Neuronal stem cell (in vitro differentiated cells): ENCODE measurements around the gene THAP3.

Experiments used
- DNase-seq: peaks from one replicate; pipeline ENCODE4 v3.0.0-alpha.2; 2013; ENCODE audit warnings: low spot score
- H2AFZ ChIP-seq: one replicate; pipeline ENCODE4 v1.6.1; 2013; ENCODE audit warnings: mild to moderate bottlenecking, low read length, inconsistent platforms
- H2AK5ac ChIP-seq: 2 replicates; pipeline ENCODE4 v1.6.1; 2013; ENCODE audit warnings: low read depth, mild to moderate bottlenecking, inconsistent platforms, low read length, moderate library complexity, mixed read lengths
- H2BK120ac ChIP-seq: 2 replicates; pipeline ENCODE4 v1.6.1; 2013; ENCODE audit warnings: low read depth, mild to moderate bottlenecking, inconsistent platforms, low read length, moderate library complexity, mixed read lengths
- H2BK12ac ChIP-seq: one replicate; pipeline ENCODE4 v1.6.1; 2013; ENCODE audit warnings: low read length, inconsistent platforms
- H2BK15ac ChIP-seq: 2 replicates; pipeline ENCODE4 v1.6.1; 2013; ENCODE audit warnings: mild to moderate bottlenecking, low read length, inconsistent platforms, mixed read lengths
- H2BK5ac ChIP-seq: one replicate; pipeline ENCODE4 v1.6.1; 2013; ENCODE audit warnings: inconsistent platforms, mild to moderate bottlenecking, low read length, moderate library complexity
- H3K14ac ChIP-seq: one replicate; pipeline ENCODE4 v1.6.1; 2013; ENCODE audit warnings: low read length, inconsistent platforms
- H3K18ac ChIP-seq: 2 replicates; pipeline ENCODE4 v1.6.1; 2013; ENCODE audit warnings: low read length, inconsistent platforms
- H3K23ac ChIP-seq: 2 replicates; pipeline ENCODE4 v1.6.1; 2013; ENCODE audit warnings: low read depth, mild to moderate bottlenecking, mixed read lengths, low read length, inconsistent platforms; ENCODE audit not compliant: poor library complexity
- H3K27ac ChIP-seq: replicated peaks from 3 replicates; pipeline ENCODE4 v1.5.1; 2013; ENCODE audit warnings: low read length, inconsistent platforms
- H3K27me3 ChIP-seq, 3 experiments: 2 replicates each; pipeline ENCODE4 v1.6.1; 2013; ENCODE audit warnings: low read length in 3 of 3, mild to moderate bottlenecking in 2 of 3, inconsistent platforms in 1 of 3, low read depth in 1 of 3, mixed read lengths in 1 of 3, moderate library complexity in 1 of 3; ENCODE audit not compliant: control insufficient read depth in 3 of 3, insufficient read depth in 3 of 3
- H3K36me3 ChIP-seq, 2 donors: replicated peaks in 1 of 2; 2 replicates each; pipeline ENCODE4 v1.6.1; 2013; ENCODE audit warnings: low read length in 2 of 2; ENCODE audit not compliant: control insufficient read depth in 2 of 2, insufficient read depth in 2 of 2
- H3K4ac ChIP-seq: 2 replicates; pipeline ENCODE4 v1.6.1; 2013; ENCODE audit warnings: inconsistent platforms, mild to moderate bottlenecking, low read length, moderate library complexity
- H3K4me1 ChIP-seq, 2 donors: 1 replicate in 1 of 2; 2 replicates in 1 of 2; pipeline ENCODE4 v1.6.1; 2013; ENCODE audit warnings: low read length in 2 of 2, low read depth in 1 of 2; ENCODE audit not compliant: control insufficient read depth in 2 of 2, insufficient read depth in 1 of 2
- H3K4me2 ChIP-seq: one replicate; pipeline ENCODE4 v1.6.1; 2013; ENCODE audit warnings: mild to moderate bottlenecking, low read length, inconsistent platforms; ENCODE audit not compliant: insufficient read depth, poor library complexity, severe bottlenecking
- H3K4me3 ChIP-seq, 2 donors: 2 replicates each; pipeline ENCODE4 v1.5.1; 2013; ENCODE audit warnings: low read length in 2 of 2, mild to moderate bottlenecking in 2 of 2, inconsistent platforms in 1 of 2, moderate library complexity in 1 of 2
- H3K79me1 ChIP-seq: one replicate; pipeline ENCODE4 v1.6.1; 2013; ENCODE audit warnings: low read depth, mild to moderate bottlenecking, inconsistent platforms, low read length, moderate library complexity
- H3K9ac ChIP-seq: one replicate; pipeline ENCODE4 v1.6.1; 2013; ENCODE audit warnings: mild to moderate bottlenecking, low read depth, low read length, inconsistent platforms; ENCODE audit not compliant: poor library complexity
- H3K9me3 ChIP-seq, 2 donors: replicated peaks in 1 of 2; 2 replicates each; pipeline versions ENCODE3 to v1.6.1; 2013; ENCODE audit warnings: low read length in 2 of 2, mild to moderate bottlenecking in 2 of 2, inconsistent platforms in 1 of 2, low read depth in 1 of 2, mixed read lengths in 1 of 2, moderate library complexity in 1 of 2; ENCODE audit not compliant: control insufficient read depth in 2 of 2, insufficient read depth in 1 of 2
- H4K8ac ChIP-seq: one replicate; pipeline ENCODE4 v1.6.1; 2013; ENCODE audit warnings: low read depth, mild to moderate bottlenecking, inconsistent platforms, low read length, moderate library complexity
- H4K91ac ChIP-seq: one replicate; pipeline ENCODE4 v1.6.1; 2013; ENCODE audit warnings: low read length, low read depth, mild to moderate bottlenecking, inconsistent platforms; ENCODE audit not compliant: poor library complexity
- WGBS, 2 donors: extraction: QIAGEN DNeasy Blood & Tissue Kit; methylation state at CpG; one replicate each; pipeline ENCODE4 v1.1.7; 2013; ENCODE audit warnings: missing lambda C conversion rate in 2 of 2, mixed read lengths in 1 of 2; ENCODE audit not compliant: insufficient read length in 2 of 2, insufficient replicate concordance in 1 of 2; ENCODE audit errors: extremely low coverage in 2 of 2; 5-methylcytosine and 5-hydroxymethylcytosine counted together

The THAP3 gene

DNA sequence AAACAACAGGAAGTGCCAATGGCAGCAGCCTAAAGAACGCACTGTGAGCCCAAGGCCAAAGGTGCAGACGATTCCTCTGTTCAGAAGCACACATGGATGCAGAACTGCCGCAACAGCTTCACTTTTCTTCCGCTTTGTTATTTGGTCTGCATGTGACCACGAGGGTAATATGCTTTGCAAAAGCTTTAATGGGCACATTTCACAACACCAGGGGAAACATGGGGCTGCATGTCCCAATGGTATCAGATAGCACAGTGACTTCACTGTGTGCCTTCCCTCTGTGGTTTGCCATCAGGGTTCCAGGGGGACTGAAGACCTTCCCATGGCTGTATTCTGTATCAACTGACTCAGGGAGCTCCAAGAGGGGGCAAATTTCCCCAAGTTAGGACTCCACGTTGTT lies 28.3 kb downstream of the THAP3 start:
- Histone ChIP-seq H2BK15ac (no peak overlapping the region), H3K4ac (no peak overlapping the region), H2BK120ac (no peak overlapping the region), H3K36me3 (peaks cover 16 to 60% of the 10 kb centered on the region in 2 donors), H3K14ac (no peak overlapping the region), H3K9ac (no peak overlapping the region), H4K8ac (no peak overlapping the region), H2AFZ (no peak overlapping the region), H3K27me3 (no peaks in the 10 kb centered on the region), H2AK5ac (no peak overlapping the region), H3K27ac (no peak overlapping the region), H3K18ac (no peak overlapping the region), H4K91ac (no peak overlapping the region), H3K4me1 (peaks cover 0 to 3% of the 10 kb centered on the region in 2 donors), H2BK5ac (no peak overlapping the region), H3K79me1 (no peaks in the 10 kb centered on the region), H3K23ac (no peak overlapping the region), H2BK12ac (no peak overlapping the region), H3K9me3 (no peaks in the 10 kb centered on the region), H3K4me2 (no peak overlapping the region), H3K4me3 (no peak overlapping the region)
- DNase-seq = no peak
- no CpG with 5 or more reads among the region's 6 CpGs for WGBS, 2 donors

DNA sequence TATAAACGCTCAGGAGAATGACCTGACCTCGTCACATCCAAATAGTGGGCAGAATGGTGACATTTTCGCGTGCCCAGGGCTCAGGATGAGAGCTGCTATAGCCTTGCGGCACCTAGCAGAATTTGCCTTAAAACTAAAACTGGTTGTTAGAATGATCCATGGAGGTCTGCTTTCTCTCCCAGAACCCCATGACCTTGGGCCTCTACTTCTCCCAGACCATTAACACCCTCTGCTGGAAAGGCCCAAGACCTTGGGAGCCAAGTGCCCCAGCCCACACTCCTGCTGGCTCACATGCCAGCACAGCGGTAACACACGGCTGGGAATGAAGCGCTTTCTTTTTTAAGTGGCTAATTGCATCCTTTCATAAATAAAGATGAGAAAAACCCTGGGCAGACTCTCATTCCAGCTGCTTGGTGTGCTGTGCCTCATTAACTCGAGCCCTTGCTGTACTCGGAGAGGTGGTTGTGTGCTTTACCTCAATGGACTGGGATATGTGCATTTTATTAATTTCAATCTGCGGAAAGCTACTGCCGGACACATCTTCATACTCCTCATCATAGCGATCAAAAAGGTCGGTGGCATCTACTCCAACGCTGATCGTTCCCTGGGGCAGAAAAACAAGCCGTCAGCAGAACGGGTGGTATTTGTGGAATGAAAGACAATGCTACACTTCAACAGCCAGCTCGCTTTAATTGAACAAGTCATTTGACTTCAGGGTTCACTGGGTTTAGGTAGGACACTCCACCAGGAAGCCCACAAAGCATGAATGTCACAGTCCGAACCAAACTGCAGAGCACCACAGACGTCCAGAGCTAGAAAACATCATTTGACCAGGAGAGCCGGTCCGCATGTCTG lies 29.0 kb downstream of the THAP3 start:
- Histone ChIP-seq H3K9me3 (no peaks in the 10 kb centered on the region), H2BK120ac (no peak overlapping the region), H2BK5ac (no peak overlapping the region), H2BK15ac (no peak overlapping the region), H2AK5ac (no peak overlapping the region), H3K18ac (no peak overlapping the region), H3K4me2 (no peak overlapping the region), H3K4me1 (peaks cover 0 to 3% of the 10 kb centered on the region in 2 donors), H3K4me3 (no peak overlapping the region), H3K27me3 (no peaks in the 10 kb centered on the region), H3K27ac (no peak overlapping the region), H3K4ac (no peak overlapping the region), H3K79me1 (no peaks in the 10 kb centered on the region), H3K36me3 (peaks cover 17 to 61% of the 10 kb centered on the region in 2 donors), H2BK12ac (no peak overlapping the region), H3K23ac (no peak overlapping the region), H3K9ac (no peak overlapping the region), H3K14ac (no peak overlapping the region), H2AFZ (no peak overlapping the region), H4K8ac (no peak overlapping the region), H4K91ac (no peak overlapping the region)
- no CpG with 5 or more reads among the region's 23 CpGs for WGBS, 2 donors
- DNase-seq = no peak

DNA sequence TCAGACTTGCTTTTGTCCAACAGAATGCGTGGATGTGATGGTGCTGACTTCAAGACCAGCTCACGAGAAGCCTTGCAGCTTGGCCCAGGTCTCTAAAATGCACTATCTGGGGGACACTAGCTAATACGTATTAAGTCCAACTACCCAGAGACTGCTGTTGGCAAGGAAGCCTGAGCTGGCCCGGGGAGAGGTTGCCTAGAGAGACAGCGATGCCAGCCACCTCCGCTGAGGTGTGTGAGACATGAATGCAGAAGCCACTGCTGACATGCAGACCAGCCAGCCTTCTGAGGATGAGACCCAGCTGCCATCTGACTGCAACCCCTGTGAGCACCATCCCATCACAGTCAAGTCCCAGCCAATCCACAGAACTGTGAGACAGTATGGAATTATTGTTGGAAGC lies 32.5 kb downstream of the THAP3 start:
- Histone ChIP-seq H4K8ac (no peak overlapping the region), H4K91ac (no peak overlapping the region), H3K79me1 (peaks cover 4% of the 10 kb centered on the region), H2BK5ac (no peak overlapping the region), H3K4me1 (peaks cover 0 to 3% of the 10 kb centered on the region in 2 donors), H3K4me2 (no peak overlapping the region), H3K23ac (no peak overlapping the region), H3K9ac (no peak overlapping the region), H3K18ac (no peak overlapping the region), H3K4ac (no peak overlapping the region), H3K4me3 (no peak overlapping the region), H2AFZ (no peak overlapping the region), H2AK5ac (no peak overlapping the region), H2BK12ac (no peak overlapping the region), H2BK15ac (no peak overlapping the region), H3K14ac (no peak overlapping the region), H3K9me3 (no peaks in the 10 kb centered on the region), H3K36me3 (peaks cover 15 to 34% of the 10 kb centered on the region in 2 donors), H3K27me3 (no peaks in the 10 kb centered on the region), H2BK120ac (no peak overlapping the region), H3K27ac (no peak overlapping the region)
- no peak for DNase-seq
- WGBS, 2 donors = no CpG with 5 or more reads among the region's 6 CpGs

DNA sequence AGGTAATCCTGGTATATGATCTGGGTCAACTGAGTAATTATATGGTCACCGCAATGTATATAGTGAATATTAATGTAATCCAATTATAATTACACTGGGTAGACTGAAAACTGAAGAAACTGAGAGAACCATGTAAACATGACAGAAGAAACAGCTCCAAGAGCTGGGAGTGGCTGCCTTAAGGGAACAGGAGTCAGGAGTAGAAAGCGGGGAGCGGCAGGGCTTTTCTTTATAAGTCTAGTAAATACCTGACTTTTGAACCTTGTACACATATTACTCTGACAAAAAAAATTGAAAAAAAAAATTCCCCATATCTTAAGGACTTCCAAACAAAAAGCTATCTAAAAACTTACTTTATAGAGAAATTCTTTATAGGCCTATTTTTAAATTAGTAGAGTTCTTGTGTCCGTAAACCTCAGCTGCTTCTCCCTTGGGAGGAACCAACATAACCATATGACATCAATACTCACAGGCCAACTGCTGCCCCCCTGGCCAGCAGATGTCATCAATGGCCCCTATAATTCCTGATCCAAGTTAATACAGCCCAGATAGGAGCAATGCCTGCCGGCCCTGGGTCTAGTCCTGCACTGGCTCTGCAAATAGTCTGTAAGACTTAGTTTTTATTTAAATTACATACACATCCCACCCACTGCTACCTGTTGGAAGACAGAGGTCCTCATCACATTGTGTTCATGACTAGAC lies 33.8 kb downstream of the THAP3 start:
- Histone ChIP-seq H3K23ac (no peak overlapping the region), H3K18ac (no peak overlapping the region), H3K36me3 (peaks cover 9 to 32% of the 10 kb centered on the region in 2 donors), H3K14ac (no peak overlapping the region), H4K91ac (no peak overlapping the region), H2BK12ac (no peak overlapping the region), H4K8ac (no peak overlapping the region), H2BK5ac (no peak overlapping the region), H3K27me3 (no peaks in the 10 kb centered on the region), H3K79me1 (peaks cover 4% of the 10 kb centered on the region), H2BK120ac (no peak overlapping the region), H3K4me1 (peaks cover 0 to 3% of the 10 kb centered on the region in 2 donors), H3K4me3 (no peak overlapping the region), H2AK5ac (no peak overlapping the region), H2AFZ (no peak overlapping the region), H2BK15ac (no peak overlapping the region), H3K9me3 (no peaks in the 10 kb centered on the region), H3K27ac (no peak overlapping the region), H3K4ac (no peak overlapping the region), H3K4me2 (no peak overlapping the region), H3K9ac (no peak overlapping the region)
- no CpG with 5 or more reads among the region's 5 CpGs for WGBS, 2 donors
- DNase-seq = no peak
